HG02763 (cell line): Measurements from ENCODE around the gene KCTD6.

Experiments used
- ATAC-seq: cut with Tn5 transposase; IDR thresholded peaks from one replicate; pipeline ENCODE4 v1.9.1; 2021; ENCODE audit warnings: mild to moderate bottlenecking, moderate library complexity; ENCODE audit not compliant: unreplicated experiment

The KCTD6 gene

DNA sequence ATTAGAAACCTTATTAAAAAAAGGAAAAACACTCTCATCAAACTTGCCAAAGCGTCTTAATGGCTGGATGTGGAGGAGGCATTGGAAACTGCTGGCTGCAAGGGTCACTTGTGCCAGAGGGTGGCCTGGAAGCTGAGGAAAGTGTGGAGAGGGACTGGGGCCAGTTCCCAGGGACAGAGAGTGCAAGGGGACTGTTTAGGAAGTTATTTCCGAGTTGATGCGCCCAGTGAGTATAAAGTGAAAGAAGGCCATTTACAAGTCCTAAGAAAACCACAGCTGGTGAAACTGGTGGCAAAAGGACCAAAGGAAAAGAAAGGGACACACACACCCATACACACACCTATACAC lies 7.2 kb upstream of the KCTD6 start:
- no peak for ATAC-seq

DNA sequence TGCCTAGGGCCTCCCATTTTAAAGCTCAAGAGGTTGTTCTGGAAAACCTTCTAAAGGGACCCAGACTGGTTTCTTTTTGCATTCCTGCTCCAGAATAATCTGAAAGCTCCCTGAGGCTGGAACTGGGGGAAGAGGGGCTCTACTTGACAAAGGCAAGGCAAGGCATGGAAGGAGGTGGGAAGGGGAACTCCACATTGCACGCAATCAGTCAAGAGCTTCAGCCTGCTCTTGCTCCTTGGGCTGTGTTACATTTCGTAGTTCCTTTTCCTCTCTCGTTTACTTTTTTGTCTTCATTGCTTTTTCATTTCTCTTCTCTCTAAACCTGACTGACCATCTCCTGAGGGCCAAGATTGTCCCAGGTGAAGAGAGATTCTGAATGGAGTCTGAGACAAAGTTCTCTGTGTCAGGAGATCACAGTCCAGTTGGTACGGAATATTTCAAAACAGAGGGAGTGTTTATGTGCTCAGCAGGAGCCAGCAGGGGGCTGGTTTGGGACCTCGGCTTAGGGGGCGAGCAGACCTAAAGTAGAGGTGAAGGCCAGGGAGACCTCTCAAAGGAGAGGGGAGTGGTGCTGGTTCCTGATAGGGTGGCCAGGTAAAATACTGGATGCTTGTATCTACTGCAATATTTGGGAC lies 6.0 kb upstream of the KCTD6 start:
- no peak for ATAC-seq

GRCh38 chr3:58487140-58487886 lies 4.6 kb upstream of the KCTD6 start:
- no peak for ATAC-seq

DNA sequence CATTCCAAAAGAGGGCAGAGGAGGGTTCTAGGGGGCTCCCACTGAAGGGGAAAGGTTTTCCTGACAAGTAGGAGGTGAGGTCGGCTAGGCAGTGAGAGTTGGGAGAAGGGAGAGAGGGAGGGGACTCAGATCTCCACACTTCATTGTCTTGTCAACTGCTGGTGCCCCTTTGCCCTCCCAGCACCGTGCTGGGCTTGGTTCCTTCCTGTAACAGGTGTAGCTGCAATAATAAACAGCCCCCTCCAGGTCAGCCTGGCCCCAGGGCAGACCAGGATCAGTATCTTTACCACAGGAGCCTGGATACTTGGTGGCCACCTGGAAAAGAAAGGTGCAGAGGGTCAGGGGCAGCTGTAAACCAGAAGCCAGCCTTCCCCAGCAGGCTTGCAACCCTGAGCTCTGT lies 2.9 kb upstream of the KCTD6 start:
- ATAC-seq: no peak

- no peak for ATAC-seq
Observed at GRCh38 chr3:58490860-58491501, 915 bp upstream of the KCTD6 start.

- no peak for ATAC-seq
Observed at GRCh38 chr3:58492494-58492905, 604 bp downstream of the KCTD6 start.

DNA sequence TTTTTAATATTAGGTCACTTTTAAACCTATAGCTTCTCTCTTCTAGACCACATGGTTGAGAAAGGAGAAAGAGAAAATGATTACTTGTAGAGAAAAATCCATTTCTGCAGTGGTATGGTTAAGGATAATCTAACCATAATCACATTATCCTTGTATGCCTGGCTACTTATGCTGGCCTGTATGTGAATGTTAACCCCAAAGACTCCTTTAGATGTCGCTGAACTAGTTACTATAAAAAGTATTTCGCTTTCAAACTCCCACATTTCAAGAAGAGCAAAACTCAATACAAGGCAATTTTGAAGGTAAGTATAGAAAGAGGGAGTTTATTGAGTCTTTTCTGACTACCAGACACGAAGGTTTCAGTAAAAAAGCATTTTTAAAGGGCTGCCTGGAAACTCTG lies 2.2 kb downstream of the KCTD6 start:
- ATAC-seq: no peak

- ATAC-seq: no peak
Observed at GRCh38 chr3:58495101-58495500, 3.2 kb downstream of the KCTD6 start.

GRCh38 chr3:58496206-58496857 lies 4.4 kb downstream of the KCTD6 start:
- no peak for ATAC-seq

DNA sequence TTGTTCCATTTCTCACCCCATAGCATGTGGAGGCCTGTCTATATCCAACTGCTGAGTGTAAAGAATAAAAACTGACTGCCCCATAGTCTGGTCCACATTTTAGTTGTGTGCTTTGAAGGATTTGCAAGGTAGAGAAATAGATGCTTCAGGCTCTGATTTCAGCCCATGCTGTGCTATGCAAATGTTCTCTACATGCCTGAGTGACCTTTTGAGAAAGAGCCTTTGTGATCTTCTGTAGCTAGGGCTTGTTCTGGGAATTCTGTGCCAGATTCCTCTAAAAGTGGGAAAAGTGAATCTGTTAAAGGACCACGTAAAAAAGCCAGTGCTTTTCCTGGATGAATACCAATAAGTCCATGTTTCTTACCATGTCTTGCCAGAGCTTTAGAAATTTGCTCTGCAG lies 5.2 kb downstream of the KCTD6 start:
- ATAC-seq: no peak

- ATAC-seq: no peak
Observed at GRCh38 chr3:58502872-58503271, 11.0 kb downstream of the KCTD6 start.

DNA sequence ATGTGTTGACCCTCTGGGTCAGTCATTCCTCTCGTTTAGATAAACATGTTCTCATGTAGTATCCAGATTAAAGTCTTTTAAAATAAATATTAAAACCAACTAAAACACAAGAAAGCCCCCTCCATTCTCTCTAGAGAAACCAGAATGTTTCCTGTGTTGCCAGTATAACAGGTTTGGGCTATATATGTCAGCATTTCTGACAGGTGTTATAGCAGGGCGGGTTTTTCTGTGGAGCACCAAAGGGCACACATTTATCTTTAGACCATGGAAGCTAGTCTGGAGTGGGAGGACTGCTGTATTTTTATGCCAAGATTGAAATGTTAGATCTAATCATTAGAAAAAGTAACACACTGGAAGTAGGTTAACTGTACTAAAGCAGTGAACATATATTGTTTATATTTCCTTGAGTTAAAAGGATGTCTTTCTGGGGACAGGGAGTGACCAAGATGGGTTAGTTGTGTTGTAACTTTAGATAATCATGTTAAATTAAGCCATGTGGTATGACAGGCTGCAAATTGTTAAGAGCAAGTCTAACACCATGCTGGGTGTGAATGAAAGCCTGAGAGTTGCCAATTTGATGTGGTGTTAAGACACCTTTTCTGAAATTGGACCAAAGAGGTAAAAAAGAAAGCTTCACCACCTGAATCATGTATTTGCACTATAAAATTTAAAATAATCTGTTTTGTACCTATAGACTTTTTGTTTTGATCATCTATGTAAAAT lies 15.6 kb downstream of the KCTD6 start:
- ATAC-seq: no peak

- ATAC-seq: no peak
Observed at GRCh38 chr3:58508437-58508836, 16.5 kb downstream of the KCTD6 start.

DNA sequence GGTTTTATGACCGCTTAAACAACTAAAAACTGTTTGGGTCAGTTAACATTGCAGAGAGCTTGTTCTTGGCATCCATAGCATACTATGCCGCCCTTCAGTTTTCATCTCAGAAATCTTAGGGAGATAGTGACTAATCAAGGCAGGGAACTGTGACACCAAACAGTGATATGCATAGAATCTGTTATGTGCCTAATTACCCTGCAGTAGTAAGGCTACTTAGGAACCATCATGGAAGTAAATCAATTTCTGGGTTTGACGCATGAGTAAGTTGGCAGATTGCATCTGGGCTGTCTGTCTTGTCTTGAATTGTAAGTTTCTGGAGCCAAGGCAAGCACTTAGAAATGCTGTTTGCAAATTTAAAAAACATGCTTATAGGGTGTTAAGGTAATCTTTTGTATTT lies 22.5 kb downstream of the KCTD6 start:
- no peak for ATAC-seq

GRCh38 chr3:58518291-58518789 lies 26.4 kb downstream of the KCTD6 start:
- ATAC-seq: no peak

DNA sequence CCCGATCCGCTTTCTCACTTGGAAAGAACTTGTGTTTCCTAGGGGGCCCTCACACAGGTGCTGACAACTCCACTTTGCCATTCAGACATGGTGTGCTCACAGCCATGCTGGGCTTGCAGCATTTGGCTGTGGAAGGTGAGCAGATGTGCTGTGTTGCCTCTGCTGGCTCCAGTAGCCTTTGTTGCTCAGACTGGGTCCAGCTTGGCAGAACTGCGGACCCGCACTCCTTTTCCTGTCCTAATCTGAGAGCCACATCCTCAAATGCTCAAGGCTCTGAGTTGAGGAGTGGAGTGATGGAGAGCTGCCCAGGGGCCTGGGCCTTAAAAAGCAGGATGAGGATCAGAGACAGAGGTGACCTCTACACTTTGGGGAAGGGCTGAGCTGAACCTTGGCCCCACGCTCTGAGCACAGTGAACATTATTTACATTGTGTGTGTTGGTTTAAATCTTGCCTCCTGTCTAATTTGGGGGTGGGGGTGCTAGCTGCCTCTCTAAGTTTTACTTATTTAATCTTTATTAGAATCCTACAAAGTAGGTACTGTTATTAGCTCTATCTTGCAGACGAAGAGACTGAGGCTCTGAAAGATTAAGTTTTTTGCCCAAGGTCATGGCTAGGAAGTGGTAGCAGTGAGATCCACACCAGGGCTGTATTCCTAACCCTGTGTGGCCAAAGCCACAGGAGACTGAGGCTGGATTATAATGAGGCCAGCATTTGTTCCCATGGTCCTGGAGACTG lies 27.9 kb downstream of the KCTD6 start:
- no peak for ATAC-seq

DNA sequence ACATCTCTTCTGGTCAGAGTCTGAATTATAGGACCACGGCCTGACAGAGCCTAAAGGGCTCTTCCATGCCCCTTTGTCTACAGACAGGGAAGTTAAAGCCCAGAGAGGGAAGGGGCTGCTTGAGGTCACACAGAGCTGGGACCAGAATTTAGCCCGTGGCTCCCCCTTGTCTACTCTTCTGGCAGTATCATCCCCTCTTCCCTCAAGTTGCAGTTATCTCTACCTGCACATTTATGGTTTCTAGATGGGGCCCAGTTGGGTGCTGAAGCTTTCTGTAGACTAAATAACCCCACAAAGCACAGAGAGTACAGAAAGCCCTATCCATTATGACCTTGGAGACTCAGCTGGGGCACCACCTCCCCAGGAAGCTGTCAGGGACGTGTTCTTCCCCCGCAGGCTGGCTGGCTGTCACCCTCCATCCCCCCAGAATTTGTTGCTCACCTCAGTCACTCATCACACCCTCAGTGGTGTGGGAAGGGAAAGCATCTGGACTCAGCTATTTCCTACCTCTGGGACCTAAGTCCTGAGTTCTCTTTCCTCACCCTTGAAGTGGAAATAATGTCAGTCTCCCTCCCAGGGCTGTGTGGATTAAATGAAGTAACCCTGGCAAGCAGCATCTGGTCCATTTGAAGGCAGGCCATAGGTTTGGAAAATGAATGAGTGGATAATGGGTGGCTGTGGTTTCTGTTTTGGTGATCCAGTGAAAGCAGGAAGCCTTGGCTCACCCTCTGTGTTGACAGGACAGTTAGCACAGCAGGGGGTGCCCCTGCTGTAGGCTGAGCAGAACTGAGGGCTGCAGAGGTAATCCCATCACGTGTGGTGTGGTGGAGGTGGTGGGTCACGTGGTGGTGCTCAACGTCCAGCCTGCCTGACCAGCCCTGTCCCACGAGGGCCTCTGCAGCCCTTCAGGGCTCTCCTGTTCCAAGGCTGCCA lies 28.8 kb downstream of the KCTD6 start:
- no peak for ATAC-seq

- no peak for ATAC-seq
Observed at GRCh38 chr3:58521336-58521670, 29.4 kb downstream of the KCTD6 start.

- no peak for ATAC-seq
Observed at GRCh38 chr3:58521917-58522631, 30.2 kb downstream of the KCTD6 start.
